Liver (tissue), 9 donors: ENCODE data around the gene BGN. TPM values are rescaled to one million over a fixed set of nuclear protein-coding genes. Genes with fewer than 3 reads are reported as not detected.

Experiments used
- DNase-seq: peaks from one replicate; pipeline ENCODE4 v3.0.0-alpha.2; 2017; ENCODE audit warnings: low spot score
- H3K27ac ChIP-seq, 2 donors: one replicate each; pipeline ENCODE4 v1.7.0; 2013; ENCODE audit warnings: inconsistent platforms in 2 of 2, low read length in 2 of 2, control low read depth in 1 of 2, low read depth in 1 of 2, mild to moderate bottlenecking in 1 of 2
- H3K27me3 ChIP-seq, 4 donors: one replicate each; pipeline versions ENCODE4 v1.6.1 to v1.7.0; 2013; ENCODE audit warnings: low read length in 3 of 4, inconsistent platforms in 1 of 4, mild to moderate bottlenecking in 1 of 4, moderate library complexity in 1 of 4; ENCODE audit not compliant: control insufficient read depth in 4 of 4, insufficient read depth in 4 of 4
- H3K36me3 ChIP-seq, 4 donors: one replicate each; pipeline versions ENCODE4 v1.6.1 to v1.7.0; 2013; ENCODE audit warnings: low read length in 3 of 4, mild to moderate bottlenecking in 3 of 4, low read depth in 1 of 4, moderate library complexity in 1 of 4; ENCODE audit not compliant: control insufficient read depth in 4 of 4, insufficient read depth in 3 of 4
- H3K4me1 ChIP-seq, 4 donors: one replicate each; pipeline versions ENCODE4 v1.6.1 to v1.7.0; 2013; ENCODE audit warnings: low read length in 3 of 4, mild to moderate bottlenecking in 3 of 4, moderate library complexity in 1 of 4; ENCODE audit not compliant: control insufficient read depth in 4 of 4, insufficient read depth in 4 of 4
- H3K4me3 ChIP-seq, 3 donors: one replicate each; pipeline versions ENCODE4 v1.6.1 to v1.7.0; 2013; ENCODE audit warnings: low read length in 3 of 3, control low read depth in 1 of 3, low read depth in 1 of 3, mild to moderate bottlenecking in 1 of 3
- H3K9ac ChIP-seq, 2 donors: one replicate each; pipeline ENCODE4 v1.7.0; 2013; ENCODE audit warnings: low read length in 2 of 2, mild to moderate bottlenecking in 2 of 2, moderate library complexity in 2 of 2, control low read depth in 1 of 2, low read depth in 1 of 2
- H3K9me3 ChIP-seq, 4 donors: one replicate each; pipeline versions ENCODE4 v1.6.1 to v1.7.0; 2013; ENCODE audit warnings: low read length in 3 of 4; ENCODE audit not compliant: control insufficient read depth in 4 of 4
- CTCF ChIP-seq: fragments of 150-350 bp; IDR thresholded peaks from 2 replicates; pipeline ENCODE4 v1.5.1; 2017; ENCODE audit warnings: improper control_type of control experiment, low read depth, low read length; ENCODE audit not compliant: missing input control
- EGR1 ChIP-seq, 2 donors: IDR thresholded peaks; 2 replicates each; pipeline ENCODE4 v1.6.1; 2016 to 2018; ENCODE audit warnings: antibody characterized with exemption in 2 of 2, low read depth in 2 of 2
- FOXA1 ChIP-seq: IDR thresholded peaks from 2 replicates; pipeline ENCODE4 v1.6.1; 2016; ENCODE audit warnings: antibody characterized with exemption
- FOXA2 ChIP-seq: IDR thresholded peaks from 2 replicates; pipeline ENCODE4 v1.6.1; 2016; ENCODE audit warnings: antibody characterized with exemption
- GABPA ChIP-seq, 2 donors: IDR thresholded peaks in 1 of 2; conservative IDR thresholded peaks in 1 of 2; 2 replicates each; pipeline ENCODE4 v1.6.1; 2016; ENCODE audit warnings: antibody characterized with exemption in 2 of 2, mild to moderate bottlenecking in 1 of 2, moderate library complexity in 1 of 2
- HNF4A ChIP-seq, 2 donors: conservative IDR thresholded peaks; 2 replicates each; pipeline ENCODE4 v1.6.1; 2016; ENCODE audit warnings: antibody characterized with exemption in 2 of 2, mild to moderate bottlenecking in 2 of 2
- HNF4G ChIP-seq: IDR thresholded peaks from 2 replicates; pipeline ENCODE4 v1.6.1; 2016; ENCODE audit warnings: antibody characterized with exemption
- JUND ChIP-seq, 2 donors: IDR thresholded peaks; 2 replicates each; pipeline ENCODE4 v1.6.1; 2016; ENCODE audit warnings: antibody characterized with exemption in 2 of 2
- NR2F2 ChIP-seq: IDR thresholded peaks from 2 replicates; pipeline ENCODE4 v1.6.1; 2016; ENCODE audit warnings: antibody characterized with exemption
- RAD21 ChIP-seq, 2 donors: IDR thresholded peaks; 2 replicates each; pipeline ENCODE4 v1.6.1; 2016; ENCODE audit warnings: antibody characterized with exemption in 2 of 2, mild to moderate bottlenecking in 2 of 2
- REST ChIP-seq: IDR thresholded peaks from 2 replicates; pipeline ENCODE4 v1.6.1; 2016; ENCODE audit warnings: antibody characterized with exemption, mild to moderate bottlenecking
- RXRA ChIP-seq, 2 donors: IDR thresholded peaks; 2 replicates each; pipeline ENCODE4 v1.6.1; 2017 to 2018; ENCODE audit warnings: antibody characterized with exemption in 2 of 2, mild to moderate bottlenecking in 1 of 2
- SP1 ChIP-seq: IDR thresholded peaks from 2 replicates; pipeline ENCODE4 v1.6.1; 2018; ENCODE audit warnings: antibody characterized with exemption, mild to moderate bottlenecking
- TAF1 ChIP-seq: conservative IDR thresholded peaks from 2 replicates; pipeline ENCODE4 v1.6.1; 2016; ENCODE audit warnings: antibody characterized with exemption, mild to moderate bottlenecking
- YY1 ChIP-seq: IDR thresholded peaks from 2 replicates; pipeline ENCODE4 v1.6.1; 2016; ENCODE audit warnings: antibody characterized with exemption, mild to moderate bottlenecking
- ZBTB33 ChIP-seq: IDR thresholded peaks from 2 replicates; pipeline ENCODE4 v1.6.1; 2016; ENCODE audit warnings: antibody characterized with exemption
- WGBS: extraction: QIAGEN DNeasy Blood & Tissue Kit; methylation state at CpG from one replicate; pipeline ENCODE4 v1.1.7; 2013; 5-methylcytosine and 5-hydroxymethylcytosine counted together
- polyA plus RNA-seq, 2 donors: library from polyadenylated mRNA; stranded (reverse) in 1 of 2; unstranded in 1 of 2; fragments of 200-250 nt in 1 of 2; fragments of >200 nt in 1 of 2; fragmentation: Nextera tagmentation in 1 of 2; extraction: Ambion mirVana in 1 of 2; gene quantifications; one replicate each; pipeline versions ENCODE4 v1.2.1 to v1.2.3, GENCODE V29; 2013 to 2015
- total RNA-seq, 2 donors: library from RNA; depleted of rRNA; stranded (reverse); fragments of >200 nt; gene quantifications; one replicate each; pipeline ENCODE4 v1.2.3, GENCODE V29; 2014
- TF ChIP-seq, protein P1 (sequence below): IDR thresholded peaks from 2 replicates; pipeline ENCODE4 v1.6.1; 2016; ENCODE audit warnings: antibody characterized with exemption
- TF ChIP-seq, protein P2 (sequence below): IDR thresholded peaks from 2 replicates; pipeline ENCODE4 v1.6.1; 2016; ENCODE audit warnings: antibody characterized with exemption
- donor health status: healthy.
- donor health status: healthy.
- donor health status: healthy.
- donor health status: healthy.
- donor health status: healthy.

The BGN gene
- total and polyA plus RNA-seq, 4 donors, result 11.7 to 131 (median 44.8) TPM

DNA sequence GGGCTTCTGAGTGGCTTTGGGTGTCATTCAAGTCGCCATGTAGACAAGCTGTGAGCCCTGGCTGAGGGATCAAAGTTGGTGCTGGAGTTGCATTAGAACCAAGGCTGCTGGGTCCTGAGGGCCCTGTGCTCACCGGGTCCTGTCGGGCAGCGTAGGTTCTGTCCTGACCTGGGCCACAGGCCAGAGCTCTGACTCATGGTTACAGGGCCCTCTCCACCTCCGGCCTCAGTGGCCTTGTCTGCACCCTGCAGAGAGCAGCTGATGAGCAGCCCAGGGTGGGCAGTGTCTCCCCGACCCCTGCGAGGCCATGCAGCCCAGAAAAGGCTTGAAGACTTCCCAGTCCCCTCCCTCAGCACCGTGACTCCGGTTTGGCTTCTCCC lies 45.2 kb downstream of the BGN start:
- TF ChIP-seq HNF4G (no peak), RXRA (IDR thresholded peaks at IDR 0.05) (no peak), REST (no peak)
- TF ChIP-seq, protein P1, sequence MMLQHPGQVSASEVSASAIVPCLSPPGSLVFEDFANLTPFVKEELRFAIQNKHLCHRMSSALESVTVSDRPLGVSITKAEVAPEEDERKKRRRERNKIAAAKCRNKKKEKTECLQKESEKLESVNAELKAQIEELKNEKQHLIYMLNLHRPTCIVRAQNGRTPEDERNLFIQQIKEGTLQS, result no peak
- Histone ChIP-seq H3K27me3 (no peaks in the 10 kb centered on the region), H3K27ac (no peak overlapping the region), H3K9ac (no peak overlapping the region), H3K36me3 (no peaks in the 10 kb centered on the region), H3K4me1 (peaks cover 0 to 9% (median 4%) of the 10 kb centered on the region in 4 donors), H3K9me3 (no peaks in the 10 kb centered on the region), H3K4me3 (no peak overlapping the region)
- no peak for DNase-seq
- WGBS, result 74% methylated on average over 9 of the region's 9 CpGs

DNA sequence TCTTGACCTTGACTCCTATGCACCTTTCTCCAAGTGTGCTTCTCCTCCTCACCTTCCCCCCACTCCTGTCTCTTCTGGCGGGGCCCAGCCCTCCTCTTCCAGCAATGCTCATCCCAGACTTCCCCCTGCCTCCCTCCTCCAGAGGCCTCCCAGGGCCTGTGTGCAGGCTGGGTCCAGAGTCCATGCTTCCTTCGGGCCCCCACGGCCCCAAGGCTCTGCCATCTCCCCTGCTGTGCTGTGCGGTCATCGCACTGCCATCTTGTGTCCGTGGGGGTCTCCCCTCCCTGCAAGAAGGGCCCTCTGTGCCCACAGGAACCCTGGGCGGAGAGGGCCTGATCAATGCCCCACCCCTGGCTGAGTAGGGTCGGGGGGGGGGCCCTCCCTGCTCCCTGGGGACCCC lies 49.9 kb downstream of the BGN start:
- TF ChIP-seq RXRA (IDR thresholded peaks at IDR 0.05), result no peak
- TF ChIP-seq ZBTB33, result no peak
- TF ChIP-seq FOXA2, result no peak
- TF ChIP-seq REST, result no peak
- TF ChIP-seq CTCF, result no peak
- no peak for TF ChIP-seq FOXA1
- no peak for TF ChIP-seq JUND (IDR thresholded peaks at IDR 0.05)
- TF ChIP-seq NR2F2, result no peak
- TF ChIP-seq HNF4G, result no peak
- TF ChIP-seq GABPA (IDR thresholded peaks at IDR 0.05 in 1 of 2, conservative IDR thresholded peaks at IDR 0.05 in 1 of 2), result no peak
- TF ChIP-seq, protein P1, result no peak
- TF ChIP-seq, protein P2, sequence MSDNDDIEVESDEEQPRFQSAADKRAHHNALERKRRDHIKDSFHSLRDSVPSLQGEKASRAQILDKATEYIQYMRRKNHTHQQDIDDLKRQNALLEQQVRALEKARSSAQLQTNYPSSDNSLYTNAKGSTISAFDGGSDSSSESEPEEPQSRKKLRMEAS, result no peak
- TF ChIP-seq EGR1 (IDR thresholded peaks at IDR 0.05; ENCODE audit: low read depth in 2 of 2), result no peak
- no peak for TF ChIP-seq YY1
- no peak for TF ChIP-seq SP1
- TF ChIP-seq TAF1, result no peak
- TF ChIP-seq HNF4A (conservative IDR thresholded peaks at IDR 0.05), result no peak
- TF ChIP-seq RAD21 (IDR thresholded peaks at IDR 0.05), result no peak
- Histone ChIP-seq H3K27me3 (peaks cover 0 to 2% (median 0%) of the 10 kb centered on the region in 4 donors), H3K27ac (no peak overlapping the region), H3K4me3 (no peak overlapping the region), H3K36me3 (no peaks in the 10 kb centered on the region), H3K4me1 (no peaks in the 10 kb centered on the region), H3K9ac (no peak overlapping the region), H3K9me3 (no peaks in the 10 kb centered on the region)
- WGBS, result 73% methylated on average over 8 of the region's 8 CpGs
- no peak for DNase-seq
